Spleen (tissue), 11 donors: ENCODE results near the gene THSD4. TPM values are rescaled to one million over a fixed set of nuclear protein-coding genes. Genes with fewer than 3 reads are reported as not detected.

Experiments used
- DNase-seq: peaks from one replicate; pipeline ENCODE4 v3.0.0-alpha.2; 2020
- H3K27ac ChIP-seq, 8 donors: fragments of 200-600 bp; sonication (generic) in 7 of 8; 1 replicate in 4 of 8; 2 replicates in 4 of 8; pipeline versions ENCODE4 v1.5.0 to v1.8.0; 2016 to 2021; ENCODE audit warnings: inconsistent platforms in 4 of 8, mild to moderate bottlenecking in 4 of 8, moderate library complexity in 1 of 8
- H3K27me3 ChIP-seq, 7 donors: fragments of 200-600 bp; sonication (generic) in 6 of 7; replicated peaks in 1 of 7; 1 replicate in 4 of 7; 2 replicates in 3 of 7; pipeline versions ENCODE4 v1.5.0 to v1.8.0; 2016 to 2021; ENCODE audit warnings: inconsistent platforms in 3 of 7, mild to moderate bottlenecking in 1 of 7
- H3K36me3 ChIP-seq, 6 donors: fragments of 200-600 bp; sonication (generic) in 5 of 6; 1 replicate in 4 of 6; 2 replicates in 2 of 6; pipeline versions ENCODE4 v1.5.0 to v1.8.0; 2016 to 2021; ENCODE audit warnings: inconsistent platforms in 2 of 6
- H3K4me1 ChIP-seq, 6 donors: fragments of 200-600 bp; sonication (generic) in 5 of 6; 1 replicate in 3 of 6; 2 replicates in 3 of 6; pipeline versions ENCODE4 v1.5.0 to v1.8.0; 2016 to 2021; ENCODE audit warnings: inconsistent platforms in 3 of 6
- H3K4me3 ChIP-seq, 8 donors: fragments of 200-600 bp; sonication (generic) in 7 of 8; 1 replicate in 4 of 8; 2 replicates in 4 of 8; pipeline versions ENCODE4 v1.5.0 to v1.8.0; 2016 to 2021; ENCODE audit warnings: inconsistent platforms in 4 of 8, mild to moderate bottlenecking in 4 of 8, moderate library complexity in 2 of 8
- H3K9me3 ChIP-seq, 8 donors: fragments of 200-600 bp; sonication (generic) in 7 of 8; 1 replicate in 4 of 8; 2 replicates in 4 of 8; pipeline versions ENCODE4 v1.5.0 to v1.8.0; 2016 to 2021; ENCODE audit warnings: inconsistent platforms in 4 of 8
- CTCF ChIP-seq, 11 experiments: fragments of 200-600 bp in 7 of 11; fragments of 450-650 bp in 4 of 11; sonication (generic) in 4 of 11; IDR thresholded peaks in 8 of 11; conservative IDR thresholded peaks in 3 of 11; 1 replicate in 7 of 11; 2 replicates in 4 of 11; pipeline versions ENCODE4 v1.4.0 to v1.8.0; 2016 to 2021; ENCODE audit warnings: antibody characterized with exemption in 11 of 11, inconsistent platforms in 4 of 11, mild to moderate bottlenecking in 1 of 11
- POLR2A ChIP-seq, 3 donors: fragments of 450-650 bp; IDR thresholded peaks; one replicate each; pipeline ENCODE4 v1.5.1; 2017; ENCODE audit warnings: antibody characterized with exemption in 3 of 3, mild to moderate bottlenecking in 1 of 3
- POLR2AphosphoS5 ChIP-seq, 3 donors: sonication (generic); formaldehyde crosslinking; IDR thresholded peaks; one replicate each; pipeline ENCODE4 v1.5.1; 2017; ENCODE audit warnings: antibody characterized with exemption in 3 of 3
- WGBS, 5 donors: extraction: QIAGEN DNeasy Blood & Tissue Kit in 3 of 5; methylation state at CpG; one replicate each; pipeline versions ENCODE4 v1.1.5 to v1.1.7; 2013 to 2018; 5-methylcytosine and 5-hydroxymethylcytosine counted together
- intact Hi-C: fragments of 100-400 bp; cut with DNase I; formaldehyde crosslinking; loops from one replicate; pipeline ENCODE4 v1.15.0; 2023; ENCODE audit warnings: low total_unique reads
- polyA plus RNA-seq, 3 donors: library from polyadenylated mRNA; stranded (reverse); fragments of 200-250 nt; gene quantifications; one replicate each; pipeline ENCODE4 v1.2.1, GENCODE V29; 2013
- total RNA-seq, 7 donors: library from RNA; depleted of rRNA in 3 of 7; stranded (reverse); fragments of >200 nt in 3 of 7; fragmentation: NEBNext Ultra II Directional in 4 of 7; extraction: Animal tissue kit (Norgen Biotek cat#: 25700) in 4 of 7; gene quantifications; one replicate each; pipeline versions ENCODE4 v1.1.0 to v1.2.1, GENCODE V29; 2016 to 2021
- donor health status: healthy with polysubstance abuse.
- donor health status: DM: no; HTN: no; CAD: no; lungs with moderate emphysema.
- donor health status: DM: no; HTN: no; CAD: no.
- donor health status: Bipolar disorder and iron deficiency.
- donor health status: healthy.
- donor health status: DM: no; HTN: no; CAD: no.
- donor health status: DM: yes; HTN: yes; CAD: no.

The THSD4 gene
- total and polyA plus RNA-seq, 10 donors = 0.29 to 11.3 (median 3.4) TPM

DNA sequence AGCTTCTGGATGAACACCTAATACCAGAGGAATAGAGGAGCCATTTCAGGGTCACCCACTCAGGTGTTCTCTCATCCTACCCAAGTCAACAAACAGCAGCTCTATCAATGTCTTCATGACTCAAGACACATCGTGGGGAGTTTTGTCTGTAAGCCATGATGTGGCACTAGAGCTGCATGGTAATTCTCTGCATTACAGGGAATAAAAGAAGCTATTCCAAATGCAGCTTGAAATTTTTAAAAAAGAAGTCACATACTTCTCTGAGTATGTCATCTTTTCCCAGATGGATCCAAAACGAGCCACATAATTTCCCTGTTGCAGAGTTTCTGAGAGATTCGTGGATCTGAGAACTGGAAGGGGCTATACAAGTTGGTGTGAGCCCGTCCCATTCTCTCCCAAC lies 6.1 kb upstream of the THSD4 start:
- no peak for DNase-seq
- peaks cover 0 to 16% (median 3%) of the 10 kb centered on the region in 6 donors for H3K4me1 ChIP-seq
- no peaks in the 10 kb centered on the region for H3K36me3 ChIP-seq
- 65 to 78% (median 77%) methylated on average over 4 of the region's 4 CpGs for WGBS, 5 donors
- no peak for TF ChIP-seq POLR2A (IDR thresholded peaks at IDR 0.05)
- TF ChIP-seq CTCF (IDR thresholded peaks at IDR 0.05 in 8 of 11, conservative IDR thresholded peaks at IDR 0.05 in 3 of 11) = no peak
- no peak for TF ChIP-seq POLR2AphosphoS5 (IDR thresholded peaks at IDR 0.05)
- no peak overlapping the region for H3K4me3 ChIP-seq
- intact Hi-C loops = no loop called here
- H3K27me3 ChIP-seq = peaks cover 0 to 37% (median 3%) of the 10 kb centered on the region in 7 donors
- no peaks in the 10 kb centered on the region for H3K9me3 ChIP-seq
- no peak overlapping the region for H3K27ac ChIP-seq

DNA sequence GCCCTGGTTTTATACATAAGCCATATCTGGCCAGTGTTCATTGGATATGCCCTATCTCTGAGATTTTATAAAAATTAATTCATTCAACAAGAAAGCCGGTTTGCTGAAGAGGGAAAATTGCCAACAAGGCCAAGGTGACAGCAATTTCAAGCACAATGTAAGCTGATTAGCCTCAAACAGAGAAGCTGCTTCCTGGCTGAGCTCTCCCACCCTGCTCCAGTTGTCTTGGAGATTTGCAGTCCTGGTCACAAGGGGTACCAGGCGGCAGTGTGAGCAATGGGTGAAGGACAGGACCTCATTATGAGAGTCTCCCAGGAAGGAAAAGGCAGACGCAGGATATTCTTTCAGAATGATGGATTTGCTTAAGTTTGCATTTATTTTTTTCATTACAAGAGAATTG lies 5.4 kb upstream of the THSD4 start:
- H3K4me3 ChIP-seq = no peak overlapping the region
- WGBS, 5 donors = 67 to 79% (median 69%) methylated on average over 3 of the region's 3 CpGs
- no peak for TF ChIP-seq CTCF (IDR thresholded peaks at IDR 0.05 in 8 of 11, conservative IDR thresholded peaks at IDR 0.05 in 3 of 11)
- TF ChIP-seq POLR2AphosphoS5 (IDR thresholded peaks at IDR 0.05) = no peak
- TF ChIP-seq POLR2A (IDR thresholded peaks at IDR 0.05) = no peak
- no peak overlapping the region for H3K27ac ChIP-seq
- no peaks in the 10 kb centered on the region for H3K36me3 ChIP-seq
- intact Hi-C loops = loop anchor here (10.0 kb wide), 1 partner anchor 325 kb away; no protein-coding TSS in a partner anchor
- no peaks in the 10 kb centered on the region for H3K9me3 ChIP-seq
- no peak for DNase-seq
- H3K4me1 ChIP-seq = peaks cover 0 to 17% (median 4%) of the 10 kb centered on the region in 6 donors
- peaks cover 0 to 44% (median 9%) of the 10 kb centered on the region in 7 donors for H3K27me3 ChIP-seq

- intact Hi-C loops = loop anchor here (10.0 kb wide), 1 partner anchor 324 kb away; no protein-coding TSS in a partner anchor
These were observed 4.7 kb upstream of the THSD4 start for GRCh38 chr15:71110405-71111180.

More at GRCh38 chr15:71110405-71111180, 4.7 kb upstream of the THSD4 start:
- no peak for DNase-seq
- Histone ChIP-seq H3K9me3 (no peaks in the 10 kb centered on the region), H3K4me3 (no peak overlapping the region), H3K36me3 (no peaks in the 10 kb centered on the region), H3K27me3 (peaks cover 0 to 44% (median 14%) of the 10 kb centered on the region in 7 donors), H3K27ac (no peak overlapping the region), H3K4me1 (peaks cover 0 to 21% (median 8%) of the 10 kb centered on the region in 6 donors)
- WGBS, 5 donors = 79 to 89% (median 85%) methylated on average over 13 of the region's 13 CpGs
- no peak for TF ChIP-seq POLR2A (IDR thresholded peaks at IDR 0.05)
- no peak for TF ChIP-seq POLR2AphosphoS5 (IDR thresholded peaks at IDR 0.05)
- TF ChIP-seq CTCF (IDR thresholded peaks at IDR 0.05 in 8 of 11, conservative IDR thresholded peaks at IDR 0.05 in 3 of 11) = no peak
